Amygdala (tissue), 56 donors: Measurements from ENCODE around the gene NFKB2.

Experiments
- DNase-seq, 56 donors: peaks; one replicate each; lab custom pipeline; 2025; lab: John Stamatoyannopoulos, UW

NFKB2 gene

GRCh38 chr10:102438374-102438773 is 42.9 kb downstream of the NFKB2 start:
- DNase-seq = no peak

- no peak for DNase-seq
Measured at GRCh38 chr10:102444851-102445250, 49.3 kb downstream of the NFKB2 start.

- peak in 30 of 56 donors; percentile 8 to 62 (median 38) for DNase-seq
Measured at GRCh38 chr10:102449321-102450123, 54.0 kb downstream of the NFKB2 start.

- DNase-seq = no peak
Measured at GRCh38 chr10:102450124-102450373, 54.5 kb downstream of the NFKB2 start.

- peak in 52 of 56 donors; percentile 18 to 82 (median 58) for DNase-seq
Measured at GRCh38 chr10:102450374-102451104, 55.0 kb downstream of the NFKB2 start.

- peak in 4 of 56 donors; percentile 9 to 39 (median 21) for DNase-seq
Measured at GRCh38 chr10:102451105-102451969, 55.8 kb downstream of the NFKB2 start, which contains the start of gene C10orf95. Gene C10orf95 (minus strand): TSS chr10:102451543. CDS start chr10:102451093, 450 bp downstream.
